ENCODE results near the gene EBF3. TPM values are rescaled to one million over a fixed set of nuclear protein-coding genes. Genes with fewer than 3 reads are reported as not detected.
A peak's percentile ranks its signal among the peaks of the same experiment; 100 is the strongest.

EBF3 gene
- total RNA-seq, 1 donor from 2014 or later, result 6.2 TPM

DNA sequence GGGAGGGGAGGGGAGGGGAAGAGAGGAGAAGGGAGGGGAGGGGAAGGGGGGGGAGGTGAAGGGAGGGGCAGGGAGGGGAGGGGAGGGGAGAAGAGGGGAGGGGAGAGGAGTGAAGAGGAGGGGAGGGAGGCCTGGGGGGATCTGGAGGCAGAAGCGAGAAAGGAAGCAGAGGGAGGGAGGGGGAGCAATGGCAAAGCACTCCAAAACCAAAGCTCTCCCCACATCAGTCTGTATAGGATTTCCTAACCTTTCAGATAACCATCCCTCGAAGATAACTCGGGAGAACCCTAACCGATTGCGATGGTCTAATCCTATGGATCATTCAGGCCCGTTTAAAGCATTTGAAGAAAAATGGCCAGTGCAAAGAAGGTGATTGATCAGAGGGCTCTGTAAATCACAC, 19.0 kb downstream of the EBF3 start:
- peak; percentile 17 for DNase-seq
- H3K4me3 ChIP-seq, result peak overlapping the region; percentile 43

DNA sequence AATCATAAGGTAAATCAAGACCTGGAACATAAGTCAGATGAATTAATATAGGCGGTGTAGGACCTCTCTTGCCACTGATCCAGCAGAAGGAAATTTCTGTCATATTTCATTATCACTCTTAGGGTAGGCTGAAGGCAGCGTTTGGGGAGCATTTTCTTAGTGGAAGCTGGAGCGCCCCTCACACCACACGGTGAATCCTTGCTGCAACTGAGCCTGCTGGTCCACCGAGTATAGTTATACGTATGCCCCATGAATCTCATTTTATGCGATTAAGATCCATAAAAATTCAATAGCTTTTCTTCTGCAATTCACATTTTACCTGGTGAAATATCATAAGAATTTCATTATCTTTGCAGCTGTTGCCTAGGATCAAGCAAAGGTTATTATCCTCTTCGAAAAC, 19.6 kb downstream of the EBF3 start:
- Histone ChIP-seq H3K27ac (replicated peaks) (peak overlapping the region; percentile 62), H3K27me3 (ENCODE audit: low read depth) (peaks cover 22% of the 10 kb centered on the region), H3K36me3 (no peaks in the 10 kb centered on the region), H3K4me3 (no peak overlapping the region), H3K9me3 (replicated peaks) (no peaks in the 10 kb centered on the region), H3K4me1 (peaks cover 91% of the 10 kb centered on the region)
- intact Hi-C loops (cut with micrococcal nuclease), result loop anchor here (10.0 kb wide), 1 partner anchor 50 kb away; no protein-coding TSS in a partner anchor
- DNase-seq, result peak; percentile 4
- TF ChIP-seq, protein P1, sequence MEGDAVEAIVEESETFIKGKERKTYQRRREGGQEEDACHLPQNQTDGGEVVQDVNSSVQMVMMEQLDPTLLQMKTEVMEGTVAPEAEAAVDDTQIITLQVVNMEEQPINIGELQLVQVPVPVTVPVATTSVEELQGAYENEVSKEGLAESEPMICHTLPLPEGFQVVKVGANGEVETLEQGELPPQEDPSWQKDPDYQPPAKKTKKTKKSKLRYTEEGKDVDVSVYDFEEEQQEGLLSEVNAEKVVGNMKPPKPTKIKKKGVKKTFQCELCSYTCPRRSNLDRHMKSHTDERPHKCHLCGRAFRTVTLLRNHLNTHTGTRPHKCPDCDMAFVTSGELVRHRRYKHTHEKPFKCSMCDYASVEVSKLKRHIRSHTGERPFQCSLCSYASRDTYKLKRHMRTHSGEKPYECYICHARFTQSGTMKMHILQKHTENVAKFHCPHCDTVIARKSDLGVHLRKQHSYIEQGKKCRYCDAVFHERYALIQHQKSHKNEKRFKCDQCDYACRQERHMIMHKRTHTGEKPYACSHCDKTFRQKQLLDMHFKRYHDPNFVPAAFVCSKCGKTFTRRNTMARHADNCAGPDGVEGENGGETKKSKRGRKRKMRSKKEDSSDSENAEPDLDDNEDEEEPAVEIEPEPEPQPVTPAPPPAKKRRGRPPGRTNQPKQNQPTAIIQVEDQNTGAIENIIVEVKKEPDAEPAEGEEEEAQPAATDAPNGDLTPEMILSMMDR (IDR thresholded peaks at IDR 0.05; ENCODE audit: borderline replicate concordance), result no peak

More for the DNA sequence above, 19.0 kb downstream of the EBF3 start:
- Histone ChIP-seq H3K36me3 (no peaks in the 10 kb centered on the region), H3K27ac (replicated peaks) (peak overlapping the region; percentile 93), H3K4me1 (peaks cover 89% of the 10 kb centered on the region), H3K9me3 (replicated peaks) (no peaks in the 10 kb centered on the region), H3K27me3 (ENCODE audit: low read depth) (peaks cover 17% of the 10 kb centered on the region)
- intact Hi-C loops (cut with micrococcal nuclease), result loop anchor here (10.0 kb wide), 1 partner anchor 50 kb away; no protein-coding TSS in a partner anchor
- TF ChIP-seq, protein P1 (IDR thresholded peaks at IDR 0.05; ENCODE audit: borderline replicate concordance), result no peak

DNA sequence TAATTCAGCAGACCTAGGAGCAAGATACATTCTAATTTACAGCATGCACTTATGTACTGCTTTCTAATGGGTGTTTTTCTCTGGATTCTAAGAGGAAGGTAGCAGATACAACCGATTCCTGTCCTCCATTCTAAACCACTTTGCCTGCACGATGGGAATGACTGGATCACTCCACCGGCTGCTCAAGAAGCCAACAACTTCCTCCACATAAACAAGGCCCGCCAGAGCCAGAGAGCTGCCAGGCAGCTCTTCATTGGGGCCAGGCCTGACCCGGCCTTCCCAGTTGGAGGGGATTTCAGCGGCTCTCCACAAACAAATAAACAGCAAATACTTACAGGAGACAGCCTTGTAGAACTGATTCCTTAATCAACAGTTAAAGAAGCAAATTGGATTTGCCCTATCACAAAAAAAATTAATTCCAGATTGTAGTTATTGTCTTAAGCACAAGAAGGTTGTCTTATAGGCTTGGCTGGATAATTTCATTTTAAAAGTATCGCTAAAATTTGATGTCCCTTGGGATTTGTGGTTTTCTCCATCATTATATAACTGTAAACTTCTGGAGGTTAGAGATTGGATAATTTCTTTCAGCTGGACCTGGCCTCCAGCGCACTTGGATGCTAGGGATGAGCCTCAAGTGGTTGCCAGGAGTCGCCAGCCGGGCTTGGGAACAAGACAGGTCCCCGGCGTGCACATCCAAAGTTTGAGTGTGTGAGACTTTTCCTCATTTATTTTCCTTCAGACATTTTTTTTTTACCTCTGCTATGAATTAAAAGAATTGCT, 20.9 kb downstream of the EBF3 start:
- Histone ChIP-seq H3K27ac (replicated peaks) (peak overlapping the region; percentile 62), H3K4me3 (no peak overlapping the region), H3K27me3 (ENCODE audit: low read depth) (peaks cover 13% of the 10 kb centered on the region), H3K36me3 (no peaks in the 10 kb centered on the region), H3K9me3 (replicated peaks) (no peaks in the 10 kb centered on the region), H3K4me1 (peaks cover 91% of the 10 kb centered on the region)
- peak; percentile 24 for DNase-seq
- intact Hi-C loops (cut with micrococcal nuclease), result loop anchor here (10.0 kb wide), 1 partner anchor 48 kb away; no protein-coding TSS in a partner anchor
- TF ChIP-seq, protein P1 (IDR thresholded peaks at IDR 0.05; ENCODE audit: borderline replicate concordance), result no peak

DNA sequence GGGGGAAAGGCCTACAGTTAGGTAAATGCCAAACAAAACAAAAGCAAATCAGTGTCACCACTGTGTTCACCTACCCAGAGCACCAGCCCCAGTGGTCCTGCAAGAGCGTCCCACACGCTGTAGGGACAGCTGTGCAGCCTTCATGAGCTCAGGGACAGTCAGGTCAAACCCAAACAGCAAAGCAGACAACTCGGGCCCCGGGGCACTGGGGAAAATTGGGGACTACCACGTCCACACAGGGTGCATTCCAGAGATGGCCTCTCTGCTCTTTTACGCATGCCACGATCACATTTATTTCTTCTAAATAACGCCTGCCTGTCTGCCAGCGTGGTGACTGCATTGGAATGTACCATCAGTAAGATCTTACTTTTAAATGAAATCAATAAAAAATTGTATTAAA, 21.7 kb downstream of the EBF3 start:
- no peak overlapping the region for H3K27ac ChIP-seq (replicated peaks)
- TF ChIP-seq, protein P1 (IDR thresholded peaks at IDR 0.05; ENCODE audit: borderline replicate concordance), result no peak
- DNase-seq, result peak; percentile 6
- no peaks in the 10 kb centered on the region for H3K36me3 ChIP-seq
- H3K4me3 ChIP-seq, result no peak overlapping the region
- no peaks in the 10 kb centered on the region for H3K9me3 ChIP-seq (replicated peaks)
- peaks cover 13% of the 10 kb centered on the region for H3K27me3 ChIP-seq (ENCODE audit: low read depth)
- intact Hi-C loops (cut with micrococcal nuclease), result loop anchor here (10.0 kb wide), 1 partner anchor 48 kb away; no protein-coding TSS in a partner anchor
- H3K4me1 ChIP-seq, result peaks cover 88% of the 10 kb centered on the region

DNA sequence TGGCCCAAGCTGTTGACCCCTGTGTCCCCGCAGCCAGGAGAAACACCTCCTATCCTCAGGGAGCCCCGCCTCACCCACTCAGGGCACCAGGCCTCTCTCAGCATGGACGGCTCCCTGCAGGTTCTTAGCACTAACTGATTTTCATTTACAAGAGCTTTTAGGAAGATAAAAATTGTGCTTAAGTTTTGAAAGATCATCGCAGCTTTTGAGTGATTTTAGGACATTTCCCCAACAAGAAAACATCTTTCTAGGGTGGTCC, 22.1 kb downstream of the EBF3 start:
- no peak for DNase-seq
- no peaks in the 10 kb centered on the region for H3K9me3 ChIP-seq (replicated peaks)
- peaks cover 13% of the 10 kb centered on the region for H3K27me3 ChIP-seq (ENCODE audit: low read depth)
- intact Hi-C loops (cut with micrococcal nuclease), result loop anchor here (10.0 kb wide), 1 partner anchor 47 kb away; no protein-coding TSS in a partner anchor
- TF ChIP-seq, protein P1 (IDR thresholded peaks at IDR 0.05; ENCODE audit: borderline replicate concordance), result no peak
- H3K4me3 ChIP-seq, result no peak overlapping the region
- no peak overlapping the region for H3K27ac ChIP-seq (replicated peaks)
- H3K4me1 ChIP-seq, result peaks cover 88% of the 10 kb centered on the region
- no peaks in the 10 kb centered on the region for H3K36me3 ChIP-seq

Data from left ventricle myocardium inferior (tissue), 1 donor.